Measurements from ENCODE around the gene SMG1.
"Not testable (repeated sequence)": the region's sequence is repeated elsewhere in the genome, so short reads cannot be mapped to it uniquely, and the experiment has no call there.

GRCh38 chr16:18781232-18781631 lies 145.0 kb downstream of the SMG1 start:
- TF ChIP-seq CTCF, POLR2A (IDR thresholded peaks at IDR 0.05): not testable (repeated sequence)
